Measurements from ENCODE around the gene CBLL1. TPM values are rescaled to one million over a fixed set of nuclear protein-coding genes. Genes with fewer than 3 reads are reported as not detected.

Gene CBLL1
- total RNA-seq, 1 experiment from 2014 or later = 35.0 TPM

GRCh38 chr7:107809179-107809578 lies 65.2 kb downstream of the CBLL1 start:
- Histone ChIP-seq H2AFZ (ENCODE audit: low read depth, low read length, poor library complexity, severe bottlenecking) (no peak overlapping the region), H3K9me2 (ENCODE audit: insufficient read depth) (no peaks in the 10 kb centered on the region), H3K36me3 (ENCODE audit: control insufficient read depth in 1 of 2, insufficient read depth in 2 of 2, low read length in 2 of 2) (no peaks in the 10 kb centered on the region), H3K79me2 (ENCODE audit: insufficient read depth, low read length) (no peaks in the 10 kb centered on the region), H4K20me1 (ENCODE audit: insufficient read depth) (no peaks in the 10 kb centered on the region), H3K9ac (ENCODE audit: low read length) (no peak overlapping the region), H3K4me3 (replicated peaks in 1 of 2; ENCODE audit: low read depth in 1 of 2, low read length in 2 of 2) (no peak overlapping the region), H3K9me3 (ENCODE audit: control insufficient read depth in 1 of 2, insufficient read depth in 1 of 2, low read depth in 1 of 2, low read length in 2 of 2) (no peaks in the 10 kb centered on the region), H3K4me2 (ENCODE audit: low read length) (no peak overlapping the region), H3K4me1 (ENCODE audit: control insufficient read depth in 1 of 2, insufficient read depth in 2 of 2, low read length in 2 of 2) (no peaks in the 10 kb centered on the region), H3K27me3 (ENCODE audit: insufficient read depth, low read length) (no peaks in the 10 kb centered on the region), H3K27ac (ENCODE audit: low read depth, low read length) (no peak overlapping the region)
- ChIA-PET POLR2A (no interaction called here), CTCF (no interaction called here), RAD21 (ENCODE audit: low non-redundant PET in 1 of 2, low total read pairs in 2 of 2, uncharacterized antibody in 2 of 2, unreplicated experiment in 2 of 2) (no interaction called here)
- intact Hi-C loops (cut with micrococcal nuclease) = no loop called here
- TF ChIP-seq, protein P1, sequence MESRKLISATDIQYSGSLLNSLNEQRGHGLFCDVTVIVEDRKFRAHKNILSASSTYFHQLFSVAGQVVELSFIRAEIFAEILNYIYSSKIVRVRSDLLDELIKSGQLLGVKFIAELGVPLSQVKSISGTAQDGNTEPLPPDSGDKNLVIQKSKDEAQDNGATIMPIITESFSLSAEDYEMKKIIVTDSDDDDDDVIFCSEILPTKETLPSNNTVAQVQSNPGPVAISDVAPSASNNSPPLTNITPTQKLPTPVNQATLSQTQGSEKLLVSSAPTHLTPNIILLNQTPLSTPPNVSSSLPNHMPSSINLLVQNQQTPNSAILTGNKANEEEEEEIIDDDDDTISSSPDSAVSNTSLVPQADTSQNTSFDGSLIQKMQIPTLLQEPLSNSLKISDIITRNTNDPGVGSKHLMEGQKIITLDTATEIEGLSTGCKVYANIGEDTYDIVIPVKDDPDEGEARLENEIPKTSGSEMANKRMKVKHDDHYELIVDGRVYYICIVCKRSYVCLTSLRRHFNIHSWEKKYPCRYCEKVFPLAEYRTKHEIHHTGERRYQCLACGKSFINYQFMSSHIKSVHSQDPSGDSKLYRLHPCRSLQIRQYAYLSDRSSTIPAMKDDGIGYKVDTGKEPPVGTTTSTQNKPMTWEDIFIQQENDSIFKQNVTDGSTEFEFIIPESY (IDR thresholded peaks at IDR 0.05; ENCODE audit: extremely low read depth, insufficient replicate concordance, low read length) = no peak
- no peak for TF ChIP-seq FOSL1 (IDR thresholded peaks at IDR 0.05; ENCODE audit: low read depth)
- TF ChIP-seq EGR1 (IDR thresholded peaks at IDR 0.05; ENCODE audit: low read depth) = no peak
- no peak for TF ChIP-seq CTCF (IDR thresholded peaks at IDR 0.05 in 2 of 3, conservative IDR thresholded peaks at IDR 0.05 in 1 of 3; ENCODE audit: borderline replicate concordance in 1 of 3, insufficient read depth in 1 of 3, low read depth in 2 of 3, low read length in 2 of 3)
- no peak for TF ChIP-seq MAX (IDR thresholded peaks at IDR 0.05)
- TF ChIP-seq EZH2phosphoT487 (IDR thresholded peaks at IDR 0.05; ENCODE audit: borderline replicate concordance) = no peak
- no peak for TF ChIP-seq RAD21 (IDR thresholded peaks at IDR 0.05; ENCODE audit: low read depth)
- no peak for TF ChIP-seq SP1 (IDR thresholded peaks at IDR 0.05; ENCODE audit: low read depth)
- no peak for TF ChIP-seq YY1 (IDR thresholded peaks at IDR 0.05; ENCODE audit: extremely low read depth, insufficient replicate concordance, low read depth, low read length)
- DNase-seq (ENCODE audit: low read depth, low spot score) = no peak
- no TSS peak for BruUV-seq (replicated peaks)
- ATAC-seq = no peak
